Activated CD4-positive, alpha-beta T cell treated with anti-CD3 and anti-CD28 coated beads, Interleukin-2, Interleukin-6, amounts not matched to agents 100 ng/mL and 50 ng/mL, durations not matched to agents 16 hours and 8 hours (primary cell): Measurements from ENCODE around the gene EPN2.

Experiments used
- DNase-seq: peaks from one replicate; pipeline ENCODE4 v3.0.0-alpha.2; 2020

EPN2 gene

GRCh38 chr17:19296786-19297778, 59.9 kb downstream of the EPN2 start:
- DNase-seq: no peak

- no peak for DNase-seq
These were observed 61.5 kb downstream of the EPN2 start for GRCh38 chr17:19298569-19299213.

DNA sequence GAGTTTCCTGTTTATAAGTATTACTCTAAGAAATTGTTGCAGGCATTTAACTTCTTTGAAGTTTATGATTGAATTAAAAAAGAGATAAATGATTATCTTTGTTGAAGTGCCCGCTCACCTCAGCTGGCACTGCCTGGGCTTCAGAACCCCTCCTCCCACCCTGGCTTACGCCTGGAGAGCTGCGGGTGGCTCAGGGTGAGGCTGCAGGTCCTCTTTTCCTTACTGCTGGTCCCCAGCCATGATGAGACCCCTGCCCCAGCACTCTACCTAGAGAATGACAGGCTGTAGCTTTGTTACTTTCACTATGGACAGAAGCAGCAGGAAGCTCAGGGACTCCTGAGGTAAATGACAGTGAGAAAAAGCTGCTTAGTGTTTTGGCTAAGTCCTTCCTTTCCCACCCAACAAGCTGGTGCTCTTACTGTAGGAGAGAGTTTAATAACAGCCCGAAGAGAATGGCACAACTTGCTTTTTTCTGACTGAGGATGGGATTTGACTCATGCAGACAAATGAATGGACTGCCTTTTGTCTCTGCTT, 62.1 kb downstream of the EPN2 start:
- no peak for DNase-seq

DNA sequence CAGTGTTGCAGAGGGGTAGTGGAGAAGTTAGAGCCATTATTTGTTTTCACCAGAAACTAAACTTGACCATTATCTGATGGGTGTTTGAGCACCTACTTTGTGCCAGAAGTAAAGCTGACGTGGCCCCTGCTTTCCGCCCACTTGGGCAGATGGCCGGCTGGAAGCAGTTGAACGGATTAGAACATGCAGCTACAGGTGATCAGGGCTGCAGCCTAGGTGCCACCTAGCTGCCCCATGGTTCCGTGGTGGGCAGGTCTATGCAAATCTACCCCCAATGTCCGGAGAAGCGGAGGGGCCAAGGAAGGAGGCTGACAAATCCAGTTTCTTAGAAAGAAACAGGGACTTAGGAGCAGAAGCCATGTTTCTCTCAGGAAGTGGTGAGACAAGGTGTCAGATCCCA, 62.7 kb downstream of the EPN2 start:
- no peak for DNase-seq

DNA sequence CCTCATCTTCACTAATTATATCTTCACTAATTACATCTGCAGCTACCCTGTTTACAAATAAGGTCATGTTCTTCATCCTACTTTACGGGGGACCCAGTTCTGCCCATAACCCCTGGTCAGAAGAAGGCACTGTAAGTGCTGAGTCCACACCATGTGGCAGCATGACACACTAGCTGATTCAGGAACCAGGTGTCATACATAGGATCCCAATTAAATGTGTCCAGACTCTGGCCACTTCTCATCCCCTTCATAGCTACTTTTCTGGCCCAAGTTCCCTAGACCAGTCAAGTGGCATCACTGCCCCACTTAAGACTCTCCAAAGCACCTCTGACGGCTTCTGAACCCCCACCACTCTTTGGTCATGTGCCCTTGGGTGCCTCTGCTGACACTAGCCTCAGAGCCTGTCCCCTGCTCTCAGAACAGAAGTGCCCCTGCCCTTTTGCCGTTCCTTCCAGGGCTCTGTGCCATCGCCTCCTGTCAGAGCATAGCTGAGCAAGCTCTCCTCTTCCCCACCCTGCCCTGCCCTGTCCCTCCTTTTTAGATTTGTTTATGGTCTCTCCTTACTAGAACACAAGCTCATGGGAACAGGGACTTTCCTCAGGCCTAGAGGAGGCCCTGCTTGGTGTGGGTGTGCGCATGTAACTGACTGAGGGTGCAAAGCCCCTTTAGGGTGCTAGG, 64.2 kb downstream of the EPN2 start:
- no peak for DNase-seq

DNA sequence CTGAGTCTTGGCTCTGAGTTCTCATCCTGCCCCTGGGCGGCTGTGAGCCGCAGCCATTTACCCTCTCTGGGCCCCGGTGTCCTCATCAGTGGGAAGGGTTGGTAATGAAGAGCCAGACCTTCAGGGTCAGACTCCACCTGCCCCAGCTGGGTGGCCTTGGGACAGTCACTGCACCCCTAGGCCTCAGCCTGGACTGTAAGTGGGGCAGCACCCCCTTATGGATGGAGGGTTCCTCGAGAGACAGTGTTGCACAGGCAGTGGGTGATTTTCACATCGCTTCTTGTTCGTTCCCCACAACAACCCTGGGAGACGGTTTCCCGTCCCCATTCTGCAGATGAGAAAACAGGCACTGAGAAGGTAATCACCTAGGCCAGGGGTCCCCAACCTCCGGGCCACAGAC, 64.8 kb downstream of the EPN2 start:
- no peak for DNase-seq

- DNase-seq: no peak
These were observed 65.7 kb downstream of the EPN2 start for GRCh38 chr17:19302791-19303331.

DNA sequence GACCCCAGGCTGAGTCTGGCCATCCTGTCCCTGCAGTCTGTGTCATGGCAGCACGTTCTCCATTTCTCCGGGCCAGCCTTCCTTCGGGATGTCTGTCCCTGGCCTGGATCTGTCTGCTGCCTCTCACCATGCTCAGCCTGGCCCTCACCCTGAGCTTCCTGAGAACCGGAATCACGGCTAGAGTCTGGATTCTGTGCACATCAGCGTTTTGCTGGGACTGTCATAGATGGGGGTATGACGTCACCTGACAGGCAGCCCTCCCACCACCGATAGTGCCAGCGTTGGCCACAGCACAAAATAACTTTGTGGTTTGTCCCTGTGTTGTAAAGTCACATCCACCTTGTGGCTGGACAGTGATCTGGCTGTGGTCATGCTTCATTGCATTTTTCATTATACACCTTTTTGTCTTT, 66.2 kb downstream of the EPN2 start:
- no peak for DNase-seq

DNA sequence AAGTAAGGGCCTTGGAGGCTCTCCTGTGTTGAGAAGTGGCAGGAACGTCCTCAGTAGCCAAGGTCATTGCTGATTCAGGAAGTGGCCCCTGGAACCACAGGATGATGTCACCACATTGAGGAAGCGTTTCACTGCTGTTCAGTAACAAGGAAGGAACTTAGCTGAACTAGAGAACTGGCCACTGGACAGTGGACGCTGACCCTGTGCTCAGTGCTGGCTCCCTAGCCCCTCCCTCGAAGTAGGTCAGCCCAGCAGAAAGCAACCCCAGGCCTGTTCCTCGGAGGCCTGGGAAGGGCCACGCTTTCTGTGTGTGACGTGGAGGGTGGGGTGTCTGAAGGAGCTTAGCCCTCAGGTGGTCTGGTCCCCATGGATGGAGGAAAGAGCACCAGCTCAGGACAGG, 67.0 kb downstream of the EPN2 start:
- DNase-seq: peak; percentile 14

- no peak for DNase-seq
These were observed 67.6 kb downstream of the EPN2 start for GRCh38 chr17:19304751-19305150.

DNA sequence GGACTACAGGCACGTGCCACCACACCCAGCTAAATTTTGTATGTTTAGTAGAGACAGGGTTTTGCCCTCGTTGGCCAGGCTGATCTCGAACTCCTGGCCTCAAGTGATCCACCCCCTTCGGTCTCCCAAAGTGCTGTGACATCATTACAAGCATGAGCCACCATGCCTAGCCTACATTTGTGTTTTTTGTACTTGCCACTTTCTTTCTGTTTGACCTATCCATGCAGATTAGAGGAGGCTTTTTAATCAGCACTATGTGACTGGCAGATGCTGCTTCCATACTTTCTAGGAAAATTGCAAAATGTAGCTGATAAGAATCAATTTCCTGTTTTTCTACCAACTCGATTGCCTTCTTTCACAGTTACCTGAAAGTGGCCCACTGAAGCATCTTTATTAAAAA, 68.1 kb downstream of the EPN2 start:
- DNase-seq: peak; percentile 57

DNA sequence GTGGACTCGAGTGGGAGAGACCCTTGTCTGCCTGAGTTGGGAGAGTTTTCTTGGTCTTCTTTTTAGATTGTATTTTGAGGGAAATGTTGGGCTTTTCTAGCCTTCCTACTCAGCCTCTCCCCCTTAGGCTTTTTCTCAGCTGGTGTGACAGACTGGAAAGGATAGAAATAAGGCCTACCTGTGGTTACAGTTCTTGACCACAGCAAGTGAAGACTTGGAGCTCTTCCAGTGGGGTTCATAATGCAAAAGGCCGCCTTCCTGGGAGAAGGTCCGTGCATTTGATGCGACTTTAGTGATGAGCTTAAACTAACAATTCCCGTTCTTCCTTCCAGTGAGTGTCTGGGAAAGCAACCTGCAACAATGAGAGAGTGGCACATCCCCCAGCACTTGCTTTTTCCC, 68.6 kb downstream of the EPN2 start:
- DNase-seq: no peak

GRCh38 chr17:19306160-19307111, 69.3 kb downstream of the EPN2 start:
- peak; percentile 77 for DNase-seq

DNA sequence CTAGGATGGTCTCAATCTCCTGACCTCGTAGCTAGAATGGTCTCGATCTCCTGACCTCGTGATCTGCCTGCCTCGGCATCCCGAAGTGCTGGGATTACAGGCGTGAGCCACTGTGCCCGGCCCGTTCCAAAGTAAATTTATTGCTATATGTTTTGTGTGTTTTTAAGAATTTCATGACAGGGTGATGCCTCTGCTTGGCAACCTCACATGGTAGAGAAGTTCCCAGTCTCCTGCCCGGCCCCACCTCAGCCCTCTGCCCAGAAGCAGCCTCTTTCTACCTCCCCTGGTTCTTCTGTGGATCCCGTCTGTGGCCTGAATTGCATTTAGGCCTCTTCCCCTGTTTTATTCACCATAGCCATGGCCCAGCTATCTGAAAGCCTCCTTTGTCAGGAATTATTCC, 70.4 kb downstream of the EPN2 start:
- no peak for DNase-seq

GRCh38 chr17:19308398-19308797, 71.2 kb downstream of the EPN2 start:
- no peak for DNase-seq

DNA sequence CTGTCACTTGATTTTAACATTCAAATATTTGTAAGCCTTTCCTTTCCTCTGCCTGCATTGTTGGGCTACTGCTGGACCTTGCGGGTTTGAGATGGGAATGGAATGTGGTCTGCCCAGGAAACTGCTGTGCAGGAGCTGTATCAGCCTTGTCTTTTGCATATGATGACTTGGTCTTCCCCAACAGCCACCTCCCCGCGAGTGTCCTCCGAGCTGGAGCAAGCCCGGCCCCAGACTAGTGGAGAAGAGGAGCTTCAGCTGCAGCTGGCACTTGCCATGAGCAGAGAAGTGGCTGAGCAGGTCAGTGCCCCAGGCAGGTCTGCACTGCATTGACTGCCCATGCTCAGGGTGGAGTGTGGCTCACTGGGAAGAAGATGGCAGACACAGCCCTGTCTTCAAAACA, 72.5 kb downstream of the EPN2 start:
- DNase-seq: no peak

- no peak for DNase-seq
These were observed 73.0 kb downstream of the EPN2 start for GRCh38 chr17:19310151-19310550.

- no peak for DNase-seq
These were observed 73.8 kb downstream of the EPN2 start for GRCh38 chr17:19311016-19311415.

GRCh38 chr17:19311421-19312215, 74.5 kb downstream of the EPN2 start:
- no peak for DNase-seq

GRCh38 chr17:19312406-19312805, 75.2 kb downstream of the EPN2 start:
- no peak for DNase-seq
